Measurements from ENCODE around the gene ITPR3. TPM values are rescaled to one million over a fixed set of nuclear protein-coding genes. Genes with fewer than 3 reads are reported as not detected.

ITPR3 gene
- total RNA-seq, 1 donor from 2014 or later: 43.0 TPM

GRCh38 chr6:33588894-33589293 is 32.2 kb upstream of the ITPR3 start:
- DNase-seq (ENCODE audit: low spot score in 2 of 2): no peak
- intact Hi-C loops (cut with DNase I): loop anchor here (5.0 kb wide), 1 partner anchor 178 kb away; no protein-coding TSS in a partner anchor
- TF ChIP-seq CTCF (IDR thresholded peaks at IDR 0.05): no peak
- no peak overlapping the region for H3K27ac ChIP-seq
- no peak overlapping the region for H3K4me3 ChIP-seq
- H3K36me3 ChIP-seq: no peaks in the 10 kb centered on the region
- peaks cover 0 to 3% of the 10 kb centered on the region in 2 donors for H3K4me1 ChIP-seq
- H3K9me3 ChIP-seq: no peaks in the 10 kb centered on the region
- no peaks in the 10 kb centered on the region for H3K27me3 ChIP-seq

GRCh38 chr6:33589392-33589730 is 31.8 kb upstream of the ITPR3 start:
- intact Hi-C loops (cut with DNase I): loop anchor here (5.0 kb wide), 1 partner anchor 178 kb away; no protein-coding TSS in a partner anchor
- no peak overlapping the region for H3K4me3 ChIP-seq
- no peaks in the 10 kb centered on the region for H3K9me3 ChIP-seq
- H3K27ac ChIP-seq: no peak overlapping the region
- no peaks in the 10 kb centered on the region for H3K27me3 ChIP-seq
- H3K36me3 ChIP-seq: no peaks in the 10 kb centered on the region
- TF ChIP-seq CTCF (IDR thresholded peaks at IDR 0.05): no peak
- H3K4me1 ChIP-seq: peaks cover 0 to 3% of the 10 kb centered on the region in 2 donors
- no peak for DNase-seq (ENCODE audit: low spot score in 2 of 2)

GRCh38 chr6:33589731-33590530 is 31.2 kb upstream of the ITPR3 start:
- Histone ChIP-seq H3K27ac (no peak overlapping the region), H3K36me3 (no peaks in the 10 kb centered on the region), H3K9me3 (no peaks in the 10 kb centered on the region), H3K27me3 (no peaks in the 10 kb centered on the region), H3K4me3 (no peak overlapping the region), H3K4me1 (peaks cover 0 to 3% of the 10 kb centered on the region in 2 donors)
- DNase-seq (ENCODE audit: low spot score in 2 of 2): no peak
- intact Hi-C loops (cut with DNase I): loop anchor here (5.0 kb wide), 1 partner anchor 177 kb away; no protein-coding TSS in a partner anchor
- TF ChIP-seq CTCF (IDR thresholded peaks at IDR 0.05): peak in 2 of 3 experiments; percentile 22 to 35

- intact Hi-C loops (cut with DNase I): no loop called here
- H3K36me3 ChIP-seq: no peaks in the 10 kb centered on the region
- TF ChIP-seq CTCF (IDR thresholded peaks at IDR 0.05): no peak
- H3K27me3 ChIP-seq: no peaks in the 10 kb centered on the region
- H3K27ac ChIP-seq: no peak overlapping the region
- no peak overlapping the region for H3K4me3 ChIP-seq
- H3K9me3 ChIP-seq: no peaks in the 10 kb centered on the region
- peaks cover 0 to 3% of the 10 kb centered on the region in 2 donors for H3K4me1 ChIP-seq
- no peak for DNase-seq (ENCODE audit: low spot score in 2 of 2)
Observed at GRCh38 chr6:33590531-33591198, 30.5 kb upstream of the ITPR3 start.

GRCh38 chr6:33591424-33592032 is 29.6 kb upstream of the ITPR3 start:
- no peak for DNase-seq (ENCODE audit: low spot score in 2 of 2)
- no peaks in the 10 kb centered on the region for H3K27me3 ChIP-seq
- TF ChIP-seq CTCF (IDR thresholded peaks at IDR 0.05): no peak
- H3K36me3 ChIP-seq: no peaks in the 10 kb centered on the region
- H3K27ac ChIP-seq: no peak overlapping the region
- intact Hi-C loops (cut with DNase I): no loop called here
- no peaks in the 10 kb centered on the region for H3K9me3 ChIP-seq
- H3K4me1 ChIP-seq: no peaks in the 10 kb centered on the region
- no peak overlapping the region for H3K4me3 ChIP-seq

All from ascending aorta (tissue), 2 donors.